Activated naive CD4-positive, alpha-beta T cell treated with anti-CD3 and anti-CD28 coated beads, Interleukin-2, amount 50 U/mL, for 72 hours (primary cell): ENCODE results near the gene HNRNPH1. TPM values are rescaled to one million over a fixed set of nuclear protein-coding genes. Genes with fewer than 3 reads are reported as not detected.
"Not testable (repeated sequence)": the region's sequence is repeated elsewhere in the genome, so short reads cannot be mapped to it uniquely, and the experiment has no call there.

ENCODE experiments used
- ATAC-seq, 2 donors: fragments of 150-1000 bp; cut with Tn5 transposase; 2 replicates each; pipeline ENCODE4 v1.10.0; 2021; ENCODE audit warnings: mild to moderate bottlenecking in 2 of 2, moderate library complexity in 2 of 2
- DNase-seq, 2 donors: peaks; one replicate each; pipeline ENCODE4 v3.0.0; 2021 to 2022; ENCODE audit warnings: low spot score in 2 of 2
- H3K27ac Mint-ChIP-seq, 2 donors: one replicate each; pipeline ENCODE4 v1.8.0; 2022; ENCODE audit warnings: mild to moderate bottlenecking in 2 of 2, mixed read lengths in 2 of 2
- H3K36me3 Mint-ChIP-seq, 2 donors: one replicate each; pipeline ENCODE4 v1.8.0; 2022; ENCODE audit warnings: mixed read lengths in 2 of 2
- H3K9me3 Mint-ChIP-seq, 2 donors: one replicate each; pipeline ENCODE4 v1.8.0; 2022; ENCODE audit warnings: mixed read lengths in 2 of 2
- total RNA-seq, 2 donors: library from RNA; stranded (reverse); gene quantifications; one replicate each; pipeline ENCODE4 v1.2.3, GENCODE V29; 2022

HNRNPH1 gene, protein sequence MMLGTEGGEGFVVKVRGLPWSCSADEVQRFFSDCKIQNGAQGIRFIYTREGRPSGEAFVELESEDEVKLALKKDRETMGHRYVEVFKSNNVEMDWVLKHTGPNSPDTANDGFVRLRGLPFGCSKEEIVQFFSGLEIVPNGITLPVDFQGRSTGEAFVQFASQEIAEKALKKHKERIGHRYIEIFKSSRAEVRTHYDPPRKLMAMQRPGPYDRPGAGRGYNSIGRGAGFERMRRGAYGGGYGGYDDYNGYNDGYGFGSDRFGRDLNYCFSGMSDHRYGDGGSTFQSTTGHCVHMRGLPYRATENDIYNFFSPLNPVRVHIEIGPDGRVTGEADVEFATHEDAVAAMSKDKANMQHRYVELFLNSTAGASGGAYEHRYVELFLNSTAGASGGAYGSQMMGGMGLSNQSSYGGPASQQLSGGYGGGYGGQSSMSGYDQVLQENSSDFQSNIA
- 100 to 1,000 TPM; 925 to 947 TPM for total RNA-seq

DNA sequence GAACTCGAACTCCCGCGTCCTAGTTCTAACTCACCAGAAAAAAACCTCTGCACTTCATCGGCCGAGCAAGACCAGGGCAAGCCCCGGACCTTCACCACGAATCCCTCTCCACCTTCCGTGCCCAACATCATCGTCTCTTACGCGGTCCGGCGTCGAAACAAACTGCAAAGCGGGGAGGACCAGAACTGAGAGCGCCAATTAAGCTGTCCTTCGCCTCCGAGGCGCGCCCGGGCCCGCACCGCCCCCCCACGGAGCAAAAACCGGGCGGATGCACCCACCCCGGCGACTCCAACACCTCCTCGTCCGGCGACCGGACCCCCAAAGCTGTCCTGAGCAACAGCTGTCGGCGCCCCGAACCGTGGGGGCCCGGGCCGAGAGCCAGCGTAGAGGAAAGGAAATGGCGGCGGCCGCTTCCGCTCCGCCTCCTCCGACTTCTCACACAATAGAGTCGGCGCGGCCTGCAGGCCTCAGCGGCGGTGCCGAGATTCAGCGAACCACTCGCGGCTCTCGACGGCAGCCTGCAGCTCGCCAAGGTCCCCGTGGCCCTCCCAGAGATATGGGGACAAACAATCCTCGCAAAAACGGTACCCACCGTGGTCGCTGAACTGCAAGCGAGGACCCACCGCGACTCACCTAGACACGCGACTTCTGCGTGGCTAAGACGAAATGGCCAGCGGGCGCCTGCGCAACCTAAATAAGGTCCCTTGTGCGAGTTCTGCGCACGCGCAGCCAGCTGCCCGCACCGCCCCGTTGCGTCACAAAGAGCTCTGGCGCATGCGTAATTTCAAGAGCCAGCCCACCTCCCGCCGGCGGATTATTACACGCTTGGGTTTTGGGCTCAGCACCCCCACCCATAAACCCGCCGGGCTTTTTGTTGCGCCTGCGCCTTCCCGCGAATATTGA lies at the start of gene HNRNPH1:
Gene HNRNPH1, minus strand, starts transcription at position 669 of the 903 bp plus-strand sequence. Its CDS starts 538 bp downstream, at position 131.
- peak; percentile 95 to 99 for DNase-seq

GRCh38 chr5:179668391-179668790 lies 44.9 kb upstream of the HNRNPH1 start:
- Mint-ChIP-seq H3K36me3 (no peaks in the 10 kb centered on the region), H3K27ac (peak overlapping the region in 1 of 2 donors; percentile 10), H3K9me3 (no peaks in the 10 kb centered on the region)
- DNase-seq: peak in 1 of 2 donors; percentile 31
- ATAC-seq: peak; percentile 68 to 75

More for the DNA sequence above, at the start of gene HNRNPH1:
- Mint-ChIP-seq H3K9me3 (no peaks in the 10 kb centered on the region), H3K27ac (peak within 1 kb of the TSS; percentile 99 to 100), H3K36me3 (peaks cover 54 to 61% of the 10 kb centered on the region in 2 donors)
- ATAC-seq: peak; percentile 71 to 80

GRCh38 chr5:179661647-179662046 lies 38.2 kb upstream of the HNRNPH1 start:
- H3K36me3 Mint-ChIP-seq: not testable (repeated sequence)

GRCh38 chr5:179658179-179658856 lies 34.8 kb upstream of the HNRNPH1 start:
- H3K27ac Mint-ChIP-seq: peak overlapping the region in 1 of 2 donors; percentile 81
- not testable (repeated sequence) for H3K9me3 Mint-ChIP-seq, DNase-seq, H3K36me3 Mint-ChIP-seq
- peak in 1 of 2 donors; percentile 3 for ATAC-seq

More at GRCh38 chr5:179661647-179662046, 38.2 kb upstream of the HNRNPH1 start:
- not testable (repeated sequence) for H3K27ac Mint-ChIP-seq, H3K9me3 Mint-ChIP-seq, ATAC-seq, DNase-seq

DNA sequence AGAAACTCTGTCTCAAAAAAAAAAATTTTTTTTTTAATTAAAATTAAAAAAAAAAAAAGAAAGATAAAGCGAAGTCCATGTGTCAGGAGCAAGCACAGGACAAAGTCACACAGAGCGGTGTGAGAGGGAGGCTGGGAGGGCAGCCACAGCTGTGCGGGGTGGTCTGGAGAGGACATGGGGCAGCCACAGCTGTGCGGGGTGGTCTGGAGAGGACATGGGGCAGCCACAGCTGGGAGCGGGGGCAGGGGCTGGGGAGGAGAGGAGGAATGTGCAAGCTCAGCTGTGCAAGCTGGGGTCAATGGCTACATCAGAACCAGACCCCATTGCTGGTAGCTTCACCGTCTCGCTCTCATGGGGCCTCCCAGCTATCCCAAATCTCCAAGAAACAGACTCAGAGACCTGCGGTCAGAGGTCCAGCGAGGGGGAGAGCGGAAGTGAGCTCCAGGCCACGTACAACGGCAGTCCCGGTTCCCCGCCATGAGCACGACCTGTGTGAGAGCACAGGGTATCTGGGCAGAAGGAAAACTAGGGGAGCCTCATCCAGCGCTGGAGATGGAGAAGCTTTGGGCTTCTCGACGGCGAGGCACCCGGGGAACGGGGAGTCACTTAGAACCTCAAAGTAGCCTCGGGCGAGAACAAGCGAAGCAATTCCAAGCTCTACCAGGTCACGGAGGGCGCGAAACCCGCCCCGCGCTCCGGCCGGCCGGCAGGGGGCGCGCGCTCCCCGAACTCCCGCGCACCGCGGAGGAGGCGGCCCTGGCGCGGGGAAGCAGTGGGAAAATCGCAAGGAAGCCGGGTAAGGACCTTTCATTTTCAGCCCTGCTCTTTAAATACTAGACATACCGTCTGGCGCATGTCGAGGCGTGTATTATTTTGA lies 34.1 kb upstream of the HNRNPH1 start:
- not testable (repeated sequence) for H3K9me3 Mint-ChIP-seq, H3K27ac Mint-ChIP-seq, H3K36me3 Mint-ChIP-seq, DNase-seq
- peak; percentile 97 to 98 for ATAC-seq

DNA sequence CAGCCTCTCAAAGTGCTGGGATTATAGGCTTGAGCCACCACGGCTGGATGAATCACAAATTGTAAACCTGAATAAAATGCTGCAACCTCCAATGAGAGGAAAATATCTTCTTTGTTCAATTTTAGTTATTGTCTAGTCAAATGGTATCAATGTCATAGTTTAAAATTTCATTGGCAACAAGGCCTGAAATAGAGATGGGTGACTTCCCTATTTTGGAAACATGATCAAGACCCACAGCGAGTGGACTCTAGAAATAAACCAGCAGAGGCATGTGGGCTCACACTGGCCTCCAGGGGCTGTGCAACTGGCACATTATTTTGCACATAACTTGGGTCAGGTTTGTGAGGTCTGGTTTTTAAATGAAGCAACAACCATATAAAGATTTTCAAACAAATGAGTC lies 29.7 kb upstream of the HNRNPH1 start:
- ATAC-seq, H3K9me3 Mint-ChIP-seq, H3K27ac Mint-ChIP-seq: not testable (repeated sequence)

GRCh38 chr5:179650245-179650644 lies 26.8 kb upstream of the HNRNPH1 start:
- not testable (repeated sequence) for H3K9me3 Mint-ChIP-seq, H3K27ac Mint-ChIP-seq, DNase-seq, ATAC-seq, H3K36me3 Mint-ChIP-seq

More for the DNA sequence above, 29.7 kb upstream of the HNRNPH1 start:
- H3K36me3 Mint-ChIP-seq, DNase-seq: not testable (repeated sequence)

- DNase-seq, H3K27ac Mint-ChIP-seq, H3K36me3 Mint-ChIP-seq, ATAC-seq, H3K9me3 Mint-ChIP-seq: not testable (repeated sequence)
These were observed 25.8 kb upstream of the HNRNPH1 start for GRCh38 chr5:179649166-179649703.

GRCh38 chr5:179648410-179648809 lies 24.9 kb upstream of the HNRNPH1 start:
- DNase-seq (no peak), ATAC-seq (no peak)
- H3K27ac Mint-ChIP-seq: no peak overlapping the region
- no peaks in the 10 kb centered on the region for H3K36me3 Mint-ChIP-seq
- H3K9me3 Mint-ChIP-seq: no peaks in the 10 kb centered on the region

GRCh38 chr5:179644766-179645165 lies 21.3 kb upstream of the HNRNPH1 start:
- not testable (repeated sequence) for H3K9me3 Mint-ChIP-seq, ATAC-seq, DNase-seq, H3K27ac Mint-ChIP-seq, H3K36me3 Mint-ChIP-seq

DNA sequence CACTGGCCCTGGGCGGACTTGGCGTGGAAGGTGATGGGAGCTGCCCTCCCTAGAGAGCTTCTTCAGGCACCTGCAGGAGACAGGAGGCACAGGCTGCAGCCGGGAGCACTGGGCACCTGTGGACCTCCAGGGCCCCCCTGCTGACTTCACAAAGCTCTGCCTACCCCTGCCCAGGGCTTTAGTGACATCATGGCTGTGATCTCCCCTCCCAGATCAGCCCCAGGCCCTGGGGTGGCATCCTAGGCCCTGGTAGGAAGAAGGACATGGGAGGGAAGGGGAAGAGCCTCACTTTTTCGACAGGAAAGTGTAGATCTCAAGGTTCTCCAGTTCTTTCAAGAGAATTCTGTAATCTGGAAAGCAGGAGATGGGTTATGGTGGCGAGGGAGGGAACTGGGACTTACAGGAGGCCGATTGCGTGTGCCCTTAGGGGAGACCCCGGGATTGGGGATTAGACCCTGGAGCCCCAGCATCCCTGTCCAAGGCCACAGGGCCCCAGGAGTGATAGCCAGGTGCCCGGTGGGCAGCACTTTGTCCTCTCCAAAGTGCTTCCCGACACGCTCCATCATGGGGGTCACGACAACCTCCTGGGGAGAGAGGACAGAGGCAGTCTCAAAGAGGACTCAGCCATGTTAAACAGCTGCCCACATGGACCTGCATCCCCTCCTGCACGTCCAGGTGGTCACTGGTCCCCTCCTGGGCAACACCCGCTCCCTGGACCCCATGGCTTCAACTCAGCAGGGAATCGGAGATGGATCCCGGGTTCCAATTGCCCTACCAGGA lies 19.9 kb upstream of the HNRNPH1 start:
- not testable (repeated sequence) for H3K36me3 Mint-ChIP-seq, DNase-seq, ATAC-seq, H3K9me3 Mint-ChIP-seq, H3K27ac Mint-ChIP-seq

GRCh38 chr5:179642626-179643025 lies 19.2 kb upstream of the HNRNPH1 start:
- not testable (repeated sequence) for DNase-seq, H3K36me3 Mint-ChIP-seq, ATAC-seq, H3K27ac Mint-ChIP-seq, H3K9me3 Mint-ChIP-seq

DNA sequence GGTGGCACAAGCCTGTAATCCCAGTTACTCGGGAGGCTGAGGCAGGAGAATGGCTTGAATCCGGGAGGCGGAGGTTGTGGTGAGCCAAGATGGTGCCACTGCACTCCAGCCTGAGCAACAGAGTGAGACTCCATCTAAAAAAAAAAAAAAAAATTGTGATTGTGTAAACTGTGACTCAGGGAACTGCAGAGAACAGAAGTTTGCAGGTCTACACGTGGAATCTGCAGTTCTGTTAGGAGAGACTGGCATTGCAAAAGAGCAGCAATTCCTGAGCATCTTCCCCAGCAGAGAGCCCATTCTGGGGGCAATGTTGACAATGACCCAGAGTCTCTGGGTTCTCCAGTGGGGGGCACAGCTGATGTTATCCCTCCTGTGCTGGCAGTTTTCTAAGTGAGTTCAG lies 18.3 kb upstream of the HNRNPH1 start:
- not testable (repeated sequence) for H3K27ac Mint-ChIP-seq, ATAC-seq, H3K36me3 Mint-ChIP-seq

DNA sequence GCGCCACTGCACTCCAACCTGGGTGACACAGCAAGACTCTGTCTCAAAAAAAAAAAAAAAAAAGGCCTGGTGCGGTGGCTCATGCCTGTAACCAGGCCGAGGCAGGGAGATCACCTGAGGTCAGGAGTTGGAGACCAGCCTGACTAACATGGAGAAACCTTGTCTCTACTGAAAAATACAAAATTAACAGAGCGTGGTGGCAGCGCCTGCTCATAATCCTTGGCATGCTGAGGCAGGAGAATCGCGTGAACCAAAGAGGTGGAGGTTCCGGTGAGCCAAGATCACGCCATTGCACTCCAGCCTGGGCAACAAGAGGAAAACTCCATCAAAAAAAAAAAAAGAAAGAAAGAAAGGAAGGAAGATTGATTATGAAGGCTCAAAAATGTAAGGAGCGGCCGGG lies 15.8 kb upstream of the HNRNPH1 start:
- H3K27ac Mint-ChIP-seq: not testable (repeated sequence)

More for the DNA sequence above, 18.3 kb upstream of the HNRNPH1 start:
- not testable (repeated sequence) for DNase-seq, H3K9me3 Mint-ChIP-seq

More for the DNA sequence above, 15.8 kb upstream of the HNRNPH1 start:
- H3K9me3 Mint-ChIP-seq, ATAC-seq, H3K36me3 Mint-ChIP-seq, DNase-seq: not testable (repeated sequence)
